Effector CD8-positive, alpha-beta T cell (primary cell): ENCODE results near the gene SLC13A4.
"Not testable (repeated sequence)": the region's sequence is repeated elsewhere in the genome, so short reads cannot be mapped to it uniquely, and the experiment has no call there.

ENCODE experiments used
- DNase-seq: peaks from one replicate; lab custom pipeline; 2025; lab: John Stamatoyannopoulos, UW

Gene SLC13A4

GRCh38 chr7:135753616-135754413, 25.8 kb upstream of the SLC13A4 start:
- no peak for DNase-seq

- DNase-seq = no peak
Measured at GRCh38 chr7:135748770-135749169, 20.8 kb upstream of the SLC13A4 start, which contains the start of gene FAM180A. Gene FAM180A, minus strand, starts transcription at chr7:135748813. Its CDS starts 233 bp downstream, at chr7:135748580.

GRCh38 chr7:135747366-135747765, 19.4 kb upstream of the SLC13A4 start:
- no peak for DNase-seq

GRCh38 chr7:135745703-135746312, 17.8 kb upstream of the SLC13A4 start:
- DNase-seq = no peak

GRCh38 chr7:135744938-135745702, 17.1 kb upstream of the SLC13A4 start:
- DNase-seq = no peak

- DNase-seq = no peak
Measured at GRCh38 chr7:135743907-135744731, 16.1 kb upstream of the SLC13A4 start.

GRCh38 chr7:135742371-135742770, 14.4 kb upstream of the SLC13A4 start:
- no peak for DNase-seq

GRCh38 chr7:135741905-135742304, 13.9 kb upstream of the SLC13A4 start:
- DNase-seq = no peak

GRCh38 chr7:135740889-135741288, 12.9 kb upstream of the SLC13A4 start:
- no peak for DNase-seq

- not testable (repeated sequence) for DNase-seq
Measured at GRCh38 chr7:135737306-135737647, 9.3 kb upstream of the SLC13A4 start.

GRCh38 chr7:135736586-135737305, 8.8 kb upstream of the SLC13A4 start:
- DNase-seq = no peak

GRCh38 chr7:135734343-135734689, 6.3 kb upstream of the SLC13A4 start:
- DNase-seq = no peak

- DNase-seq = no peak
Measured at GRCh38 chr7:135733603-135734342, 5.8 kb upstream of the SLC13A4 start.

- no peak for DNase-seq
Measured at GRCh38 chr7:135731131-135731530, 3.1 kb upstream of the SLC13A4 start.

- DNase-seq = no peak
Measured at GRCh38 chr7:135729230-135729629, 1.2 kb upstream of the SLC13A4 start.

GRCh38 chr7:135726911-135727673, 894 bp downstream of the SLC13A4 start:
- DNase-seq = no peak

- no peak for DNase-seq
Measured at GRCh38 chr7:135726276-135726788, 1.7 kb downstream of the SLC13A4 start.

- no peak for DNase-seq
Measured at GRCh38 chr7:135723411-135723810, 4.6 kb downstream of the SLC13A4 start.

GRCh38 chr7:135721198-135721820, 6.7 kb downstream of the SLC13A4 start:
- no peak for DNase-seq
